Measurements from ENCODE around the gene ACTR1A.

The ACTR1A gene

GRCh38 chr10:102458656-102459055 is 43.9 kb downstream of the ACTR1A start:
- no peak for TF ChIP-seq ZFX (IDR thresholded peaks at IDR 0.05; ENCODE audit: borderline replicate concordance)
- TF ChIP-seq, protein P1, sequence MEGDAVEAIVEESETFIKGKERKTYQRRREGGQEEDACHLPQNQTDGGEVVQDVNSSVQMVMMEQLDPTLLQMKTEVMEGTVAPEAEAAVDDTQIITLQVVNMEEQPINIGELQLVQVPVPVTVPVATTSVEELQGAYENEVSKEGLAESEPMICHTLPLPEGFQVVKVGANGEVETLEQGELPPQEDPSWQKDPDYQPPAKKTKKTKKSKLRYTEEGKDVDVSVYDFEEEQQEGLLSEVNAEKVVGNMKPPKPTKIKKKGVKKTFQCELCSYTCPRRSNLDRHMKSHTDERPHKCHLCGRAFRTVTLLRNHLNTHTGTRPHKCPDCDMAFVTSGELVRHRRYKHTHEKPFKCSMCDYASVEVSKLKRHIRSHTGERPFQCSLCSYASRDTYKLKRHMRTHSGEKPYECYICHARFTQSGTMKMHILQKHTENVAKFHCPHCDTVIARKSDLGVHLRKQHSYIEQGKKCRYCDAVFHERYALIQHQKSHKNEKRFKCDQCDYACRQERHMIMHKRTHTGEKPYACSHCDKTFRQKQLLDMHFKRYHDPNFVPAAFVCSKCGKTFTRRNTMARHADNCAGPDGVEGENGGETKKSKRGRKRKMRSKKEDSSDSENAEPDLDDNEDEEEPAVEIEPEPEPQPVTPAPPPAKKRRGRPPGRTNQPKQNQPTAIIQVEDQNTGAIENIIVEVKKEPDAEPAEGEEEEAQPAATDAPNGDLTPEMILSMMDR (IDR thresholded peaks at IDR 0.05), result no peak
- H3K27ac ChIP-seq, result peak overlapping the region; percentile 4; the same call in 1 of the 2 replicates

- no peak for TF ChIP-seq ZFX (IDR thresholded peaks at IDR 0.05; ENCODE audit: borderline replicate concordance)
- TF ChIP-seq, protein P1 (IDR thresholded peaks at IDR 0.05), result no peak
- H3K27ac ChIP-seq, result no peak overlapping the region; the same call in 1 of the 2 replicates
Measured at GRCh38 chr10:102457591-102458150, 44.8 kb downstream of the ACTR1A start.

DNA sequence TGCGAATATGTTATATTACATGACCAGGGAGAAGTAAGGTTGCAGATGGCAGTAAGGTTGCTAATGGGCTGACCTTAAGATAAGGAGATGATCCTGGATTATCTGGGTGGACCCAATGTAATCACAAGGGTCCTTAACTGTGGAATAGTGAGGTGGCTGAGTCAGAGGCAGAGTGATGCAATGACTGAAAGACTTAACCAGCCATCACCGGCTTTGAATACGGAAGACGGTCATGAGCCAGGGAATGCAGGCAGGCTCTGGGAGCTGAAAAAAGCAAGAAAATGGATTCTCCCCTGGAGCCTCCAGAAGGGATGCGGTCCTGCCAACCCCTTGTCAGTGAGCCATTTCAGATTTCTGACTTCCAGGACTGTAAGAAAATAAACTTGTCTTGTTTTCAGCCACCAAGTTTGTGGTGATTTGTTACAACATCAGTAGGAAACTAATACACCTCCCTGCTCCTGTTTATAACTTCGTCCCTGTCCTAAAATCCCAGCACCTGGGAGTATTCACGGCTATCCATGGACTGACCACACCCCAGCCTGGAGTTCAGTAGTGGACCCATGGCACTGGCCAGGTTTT is 46.5 kb downstream of the ACTR1A start:
- no peak for TF ChIP-seq ZFX (IDR thresholded peaks at IDR 0.05; ENCODE audit: borderline replicate concordance)
- TF ChIP-seq, protein P1 (IDR thresholded peaks at IDR 0.05), result no peak
- H3K27ac ChIP-seq, result peak overlapping the region; percentile 41

DNA sequence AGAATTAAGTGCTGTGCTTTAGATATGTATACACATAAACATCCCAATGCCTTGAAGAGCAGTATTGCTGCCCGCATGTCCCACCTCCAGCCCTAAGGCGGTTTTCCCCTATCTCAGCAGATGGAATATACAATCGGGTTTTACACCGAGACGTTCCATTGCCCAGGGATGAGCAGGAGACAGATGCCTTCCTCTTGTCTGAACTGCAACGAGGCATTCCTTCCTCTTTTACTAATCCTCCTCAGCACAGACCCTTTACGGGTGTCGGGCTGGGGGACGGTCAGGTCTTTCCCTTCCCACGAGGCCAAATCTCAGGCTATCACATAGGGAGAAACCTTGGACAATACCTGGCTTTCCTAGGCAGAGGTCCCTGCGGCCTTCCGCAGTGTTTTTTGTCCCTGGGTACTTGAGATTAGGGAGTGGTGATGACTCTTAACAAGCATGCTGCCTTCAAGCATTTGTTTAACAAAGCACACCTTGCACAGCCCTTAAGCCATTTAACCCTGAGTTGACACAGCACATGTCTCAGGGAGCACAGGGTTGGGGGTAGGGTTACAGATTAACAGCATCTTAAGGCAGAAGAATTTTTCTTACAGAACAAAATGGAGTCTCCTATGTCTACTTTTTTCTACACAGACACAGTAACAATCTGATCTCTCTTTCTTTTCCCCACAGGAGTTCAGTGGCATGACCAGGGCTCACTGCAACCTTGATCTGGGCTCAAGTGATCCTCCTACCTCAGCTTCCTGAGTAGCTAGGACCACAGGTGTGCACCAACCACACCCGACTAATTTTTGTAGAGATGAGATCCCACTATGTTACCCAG is 47.6 kb downstream of the ACTR1A start:
- peak overlapping the region; percentile 41 for H3K27ac ChIP-seq

DNA sequence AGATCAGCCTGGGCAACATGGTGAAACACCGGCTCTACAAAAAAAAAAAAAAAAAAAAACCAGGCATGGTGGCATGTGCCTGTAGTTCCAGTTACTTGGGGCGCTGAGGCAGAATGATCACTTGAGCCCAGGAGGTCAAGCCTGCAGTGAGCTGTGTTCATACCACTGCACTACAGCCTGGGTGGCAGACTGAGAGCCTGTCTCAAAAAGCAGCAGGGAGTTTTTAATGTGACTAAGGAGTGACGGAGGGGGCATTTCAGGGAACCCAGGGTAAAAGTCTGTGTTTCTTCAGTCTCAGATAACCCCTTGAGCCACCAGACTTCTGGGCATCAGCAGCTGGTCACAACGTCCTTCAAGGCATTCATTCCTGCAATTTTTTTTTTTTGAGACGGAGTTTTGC is 49.0 kb downstream of the ACTR1A start:
- TF ChIP-seq, protein P1 (IDR thresholded peaks at IDR 0.05), result no peak
- no peak for TF ChIP-seq ZFX (IDR thresholded peaks at IDR 0.05; ENCODE audit: borderline replicate concordance)
- H3K27ac ChIP-seq, result peak overlapping the region; percentile 41

GRCh38 chr10:102452672-102453340 is 49.7 kb downstream of the ACTR1A start:
- H3K27ac ChIP-seq, result peak overlapping the region; percentile 41
- TF ChIP-seq, protein P1 (IDR thresholded peaks at IDR 0.05), result no peak
- no peak for TF ChIP-seq ZFX (IDR thresholded peaks at IDR 0.05; ENCODE audit: borderline replicate concordance)

- H3K27ac ChIP-seq, result peak within 1 kb of the TSS; percentile 97
- TF ChIP-seq ZFX (IDR thresholded peaks at IDR 0.05; ENCODE audit: borderline replicate concordance), result no peak
Measured at GRCh38 chr10:102451105-102451969, 51.2 kb downstream of the ACTR1A start, which contains the start of gene C10orf95. Gene C10orf95, minus strand, starts transcription at chr10:102451543. Its CDS starts 450 bp downstream, at chr10:102451093.

Data from 22Rv1 (cell line).